ENCODE data around the gene PTP4A2. TPM values are rescaled to one million over a fixed set of nuclear protein-coding genes. Genes with fewer than 3 reads are reported as not detected.

PTP4A2 gene
- total and polyA plus RNA-seq, 7 experiments from 2014 or later = 196 to 449 (median 276) TPM

DNA sequence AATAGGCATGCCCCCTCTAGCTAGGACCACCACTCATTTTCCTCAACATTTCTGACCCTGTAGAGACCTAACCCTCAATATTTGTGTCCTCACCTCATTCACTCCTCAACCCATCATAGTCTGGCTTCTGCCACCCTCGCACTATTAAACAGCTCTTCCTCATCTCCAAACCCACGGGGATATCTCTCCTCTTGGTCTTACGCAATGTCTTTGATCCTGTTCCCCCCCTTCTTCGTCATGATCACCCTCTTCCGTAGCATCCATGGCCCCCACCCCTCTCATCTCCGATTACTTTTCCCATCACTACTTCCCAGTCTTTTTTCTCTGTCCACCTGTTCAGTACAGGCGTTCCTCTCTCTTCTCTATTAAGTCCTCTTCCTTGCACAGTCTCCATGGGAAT, 70.6 kb downstream of the PTP4A2 start:
- peaks cover 6 to 28% (median 22%) of the 10 kb centered on the region in 7 donors for H3K4me1 Mint-ChIP-seq
- intact Hi-C loops (cut with micrococcal nuclease) = no loop called here
- peaks cover 0 to 2% (median 0%) of the 10 kb centered on the region in 11 donors for H3K9me3 Mint-ChIP-seq
- H3K4me1 ChIP-seq (ENCODE audit: control insufficient read depth in 2 of 2, insufficient read depth in 2 of 2, low read length in 2 of 2) = peaks cover 0 to 3% of the 10 kb centered on the region in 2 donors
- H3K4me3 Mint-ChIP-seq = no peak overlapping the region
- H3K27ac ChIP-seq (ENCODE audit: low read depth, low read length) = no peak overlapping the region
- peaks cover 0 to 3% (median 0%) of the 10 kb centered on the region in 5 donors for H3K27me3 Mint-ChIP-seq
- ATAC-seq (no peak), DNase-seq (no peak)
- no peak overlapping the region for H3K4me3 ChIP-seq (ENCODE audit: low read length)
- H3K9me3 ChIP-seq (ENCODE audit: control insufficient read depth in 2 of 3, low read length in 3 of 3) = no peaks in the 10 kb centered on the region
- H3K36me3 Mint-ChIP-seq = peaks cover 0 to 2% (median 0%) of the 10 kb centered on the region in 5 donors
- POLR2A ChIA-PET = no interaction called here
- no peaks in the 10 kb centered on the region for H3K36me3 ChIP-seq (ENCODE audit: control insufficient read depth in 2 of 3, insufficient read depth in 3 of 3, low read length in 3 of 3)
- H3K27ac Mint-ChIP-seq = peak overlapping the region in 3 of 9 donors; percentile 15 to 56 (median 22)
- H3K27me3 ChIP-seq (ENCODE audit: control insufficient read depth in 2 of 2, insufficient read depth in 2 of 2, low read length in 2 of 2) = no peaks in the 10 kb centered on the region
- CTCF ChIA-PET = no interaction called here

DNA sequence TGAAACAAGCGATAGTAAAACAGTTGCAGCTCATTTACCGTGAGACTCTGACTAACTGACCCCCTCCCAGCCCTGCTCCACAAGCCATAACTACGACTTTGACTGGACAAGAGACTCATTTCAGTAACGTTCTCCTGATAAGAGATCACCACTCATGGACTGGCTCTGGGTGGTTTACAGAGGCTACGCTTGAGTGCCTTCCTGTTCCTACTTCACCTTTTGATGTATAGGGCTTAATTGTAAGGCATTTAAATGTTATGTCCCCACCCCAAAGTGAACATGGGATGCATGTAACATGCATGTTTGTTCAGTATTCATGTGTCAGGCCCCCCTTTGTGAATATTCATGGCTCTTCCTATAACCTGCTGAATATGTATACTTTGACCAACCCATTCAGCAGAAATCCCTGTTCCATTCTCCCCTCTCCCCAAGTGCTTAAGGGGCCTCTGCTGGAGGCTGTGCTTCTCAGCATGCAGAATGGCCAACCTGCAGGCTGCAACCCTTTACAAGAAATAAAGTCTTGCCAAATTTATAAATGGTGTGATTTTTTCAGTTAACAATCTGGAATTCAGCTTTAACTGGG, 71.6 kb downstream of the PTP4A2 start:
- Histone ChIP-seq H3K27me3 (ENCODE audit: control insufficient read depth in 2 of 2, insufficient read depth in 2 of 2, low read length in 2 of 2) (no peaks in the 10 kb centered on the region), H3K27ac (ENCODE audit: low read depth, low read length) (no peak overlapping the region), H3K4me3 (ENCODE audit: low read length) (no peak overlapping the region), H3K4me1 (ENCODE audit: control insufficient read depth in 2 of 2, insufficient read depth in 2 of 2, low read length in 2 of 2) (no peaks in the 10 kb centered on the region), H3K36me3 (ENCODE audit: control insufficient read depth in 2 of 3, insufficient read depth in 3 of 3, low read length in 3 of 3) (no peaks in the 10 kb centered on the region), H3K9me3 (ENCODE audit: control insufficient read depth in 2 of 3, low read length in 3 of 3) (no peaks in the 10 kb centered on the region)
- DNase-seq (no peak), ATAC-seq (no peak)
- Mint-ChIP-seq H3K27ac (peak overlapping the region in 1 of 9 donors; percentile 11), H3K27me3 (peaks cover 0 to 3% (median 0%) of the 10 kb centered on the region in 5 donors), H3K36me3 (no peaks in the 10 kb centered on the region), H3K4me1 (peaks cover 2 to 20% (median 17%) of the 10 kb centered on the region in 7 donors), H3K9me3 (peaks cover 0 to 2% (median 0%) of the 10 kb centered on the region in 11 donors), H3K4me3 (peak overlapping the region in 1 of 10 donors; percentile 16)
- intact Hi-C loops (cut with micrococcal nuclease) = no loop called here
- CTCF ChIA-PET = interaction anchor here (0.6 to 0.7 kb wide), 4 partner anchors 18 to 303 kb away, joined by 3 to 7 read pairs (median 3); partner anchors contain the start of gene SPOCD1
- POLR2A ChIA-PET = interaction anchor here (0.7 kb wide), 1 partner anchor 30 kb away, joined by 4 read pairs; no protein-coding TSS in a partner anchor

- CTCF ChIA-PET = interaction anchor here (0.6 to 0.7 kb wide), 4 partner anchors 17 to 302 kb away, joined by 3 to 7 read pairs (median 3); partner anchors contain the start of gene SPOCD1
- Mint-ChIP-seq H3K27ac (peak overlapping the region in 1 of 9 donors; percentile 11), H3K9me3 (peaks cover 0 to 2% (median 0%) of the 10 kb centered on the region in 11 donors), H3K36me3 (no peaks in the 10 kb centered on the region), H3K27me3 (peaks cover 0 to 3% (median 0%) of the 10 kb centered on the region in 5 donors), H3K4me3 (no peak overlapping the region), H3K4me1 (peaks cover 2 to 15% (median 12%) of the 10 kb centered on the region in 7 donors)
- intact Hi-C loops (cut with micrococcal nuclease) = no loop called here
- no peaks in the 10 kb centered on the region for H3K27me3 ChIP-seq (ENCODE audit: control insufficient read depth in 2 of 2, insufficient read depth in 2 of 2, low read length in 2 of 2)
- H3K4me3 ChIP-seq (ENCODE audit: low read length) = no peak overlapping the region
- H3K4me1 ChIP-seq (ENCODE audit: control insufficient read depth in 2 of 2, insufficient read depth in 2 of 2, low read length in 2 of 2) = no peaks in the 10 kb centered on the region
- H3K36me3 ChIP-seq (ENCODE audit: control insufficient read depth in 2 of 3, insufficient read depth in 3 of 3, low read length in 3 of 3) = no peaks in the 10 kb centered on the region
- no peak overlapping the region for H3K27ac ChIP-seq (ENCODE audit: low read depth, low read length)
- ATAC-seq (no peak), DNase-seq (no peak)
- POLR2A ChIA-PET = interaction anchor here (0.7 kb wide), 1 partner anchor 31 kb away, joined by 4 read pairs; no protein-coding TSS in a partner anchor
- no peaks in the 10 kb centered on the region for H3K9me3 ChIP-seq (ENCODE audit: control insufficient read depth in 2 of 3, low read length in 3 of 3)
These were observed 72.3 kb downstream of the PTP4A2 start for GRCh38 chr1:31865728-31866449.

- POLR2A ChIA-PET = no interaction called here
- Histone ChIP-seq H3K36me3 (ENCODE audit: control insufficient read depth in 2 of 3, insufficient read depth in 3 of 3, low read length in 3 of 3) (no peaks in the 10 kb centered on the region), H3K4me3 (ENCODE audit: low read length) (no peak overlapping the region), H3K9me3 (ENCODE audit: control insufficient read depth in 2 of 3, low read length in 3 of 3) (no peaks in the 10 kb centered on the region), H3K27me3 (ENCODE audit: control insufficient read depth in 2 of 2, insufficient read depth in 2 of 2, low read length in 2 of 2) (no peaks in the 10 kb centered on the region), H3K4me1 (ENCODE audit: control insufficient read depth in 2 of 2, insufficient read depth in 2 of 2, low read length in 2 of 2) (peaks cover 0 to 4% of the 10 kb centered on the region in 2 donors), H3K27ac (ENCODE audit: low read depth, low read length) (no peak overlapping the region)
- H3K4me1 Mint-ChIP-seq = peaks cover 0 to 20% (median 6%) of the 10 kb centered on the region in 7 donors
- no peak for DNase-seq
- no peak overlapping the region for H3K4me3 Mint-ChIP-seq
- ATAC-seq = no peak
- H3K27ac Mint-ChIP-seq = no peak overlapping the region
- peaks cover 0 to 3% (median 0%) of the 10 kb centered on the region in 5 donors for H3K36me3 Mint-ChIP-seq
- no peaks in the 10 kb centered on the region for H3K9me3 Mint-ChIP-seq
- H3K27me3 Mint-ChIP-seq = no peaks in the 10 kb centered on the region
- CTCF ChIA-PET = no interaction called here
- intact Hi-C loops (cut with micrococcal nuclease) = no loop called here
These were observed 76.1 kb downstream of the PTP4A2 start for GRCh38 chr1:31862071-31862470.

GRCh38 chr1:31861346-31861745, 76.8 kb downstream of the PTP4A2 start:
- intact Hi-C loops (cut with micrococcal nuclease) = no loop called here
- Histone ChIP-seq H3K27ac (ENCODE audit: low read depth, low read length) (no peak overlapping the region), H3K4me3 (ENCODE audit: low read length) (no peak overlapping the region), H3K4me1 (ENCODE audit: control insufficient read depth in 2 of 2, insufficient read depth in 2 of 2, low read length in 2 of 2) (peaks cover 0 to 4% of the 10 kb centered on the region in 2 donors), H3K36me3 (ENCODE audit: control insufficient read depth in 2 of 3, insufficient read depth in 3 of 3, low read length in 3 of 3) (no peaks in the 10 kb centered on the region), H3K27me3 (ENCODE audit: control insufficient read depth in 2 of 2, insufficient read depth in 2 of 2, low read length in 2 of 2) (no peaks in the 10 kb centered on the region), H3K9me3 (ENCODE audit: control insufficient read depth in 2 of 3, low read length in 3 of 3) (no peaks in the 10 kb centered on the region)
- H3K4me1 Mint-ChIP-seq = peaks cover 0 to 14% (median 1%) of the 10 kb centered on the region in 7 donors
- no peak overlapping the region for H3K27ac Mint-ChIP-seq
- peaks cover 0 to 3% (median 0%) of the 10 kb centered on the region in 5 donors for H3K36me3 Mint-ChIP-seq
- CTCF ChIA-PET = interaction anchor here (0.8 kb wide), 1 partner anchor 40 kb away, joined by 3 read pairs; no protein-coding TSS in a partner anchor
- H3K4me3 Mint-ChIP-seq = no peak overlapping the region
- H3K9me3 Mint-ChIP-seq = no peaks in the 10 kb centered on the region
- POLR2A ChIA-PET = interaction anchor here (0.9 kb wide), 1 partner anchor 53 kb away, joined by 3 read pairs; no protein-coding TSS in a partner anchor
- ATAC-seq (no peak), DNase-seq (no peak)
- H3K27me3 Mint-ChIP-seq = no peaks in the 10 kb centered on the region

- Histone ChIP-seq H3K4me1 (ENCODE audit: control insufficient read depth in 2 of 2, insufficient read depth in 2 of 2, low read length in 2 of 2) (peaks cover 0 to 4% of the 10 kb centered on the region in 2 donors), H3K36me3 (ENCODE audit: control insufficient read depth in 2 of 3, insufficient read depth in 3 of 3, low read length in 3 of 3) (no peaks in the 10 kb centered on the region), H3K9me3 (ENCODE audit: control insufficient read depth in 2 of 3, low read length in 3 of 3) (no peaks in the 10 kb centered on the region), H3K27me3 (ENCODE audit: control insufficient read depth in 2 of 2, insufficient read depth in 2 of 2, low read length in 2 of 2) (no peaks in the 10 kb centered on the region), H3K27ac (ENCODE audit: low read depth, low read length) (no peak overlapping the region), H3K4me3 (ENCODE audit: low read length) (no peak overlapping the region)
- no peak overlapping the region for H3K4me3 Mint-ChIP-seq
- H3K4me1 Mint-ChIP-seq = peaks cover 0 to 12% (median 0%) of the 10 kb centered on the region in 7 donors
- no peaks in the 10 kb centered on the region for H3K9me3 Mint-ChIP-seq
- ChIA-PET POLR2A (interaction anchor here (0.9 to 1.2 kb wide), 3 partner anchors 25 to 54 kb away, joined by 3 to 4 read pairs (median 3); no protein-coding TSS in a partner anchor), CTCF (interaction anchor here (0.7 kb wide), 1 partner anchor 83 kb away, joined by 3 read pairs; no protein-coding TSS in a partner anchor)
- no peaks in the 10 kb centered on the region for H3K27me3 Mint-ChIP-seq
- no peak for ATAC-seq
- no peak for DNase-seq
- peaks cover 0 to 3% (median 0%) of the 10 kb centered on the region in 5 donors for H3K36me3 Mint-ChIP-seq
- intact Hi-C loops (cut with micrococcal nuclease) = no loop called here
- H3K27ac Mint-ChIP-seq = no peak overlapping the region
These were observed 77.6 kb downstream of the PTP4A2 start for GRCh38 chr1:31860581-31860980.
